Right atrium auricular region (tissue), 2 donors: ENCODE measurements around the gene KRTAP12-2. TPM values are rescaled to one million over a fixed set of nuclear protein-coding genes. Genes with fewer than 3 reads are reported as not detected.

Experiments
- DNase-seq: peaks from one replicate; pipeline ENCODE4 v3.0.0-alpha.2; 2019; ENCODE audit warnings: low spot score
- H3K27ac ChIP-seq, 2 donors: fragments of 200-600 bp; sonication (generic); 1 replicate in 1 of 2; 2 replicates in 1 of 2; pipeline ENCODE4 v1.5.1; 2016 to 2019
- H3K27me3 ChIP-seq, 2 donors: fragments of 200-600 bp; sonication (generic); one replicate each; pipeline versions ENCODE4 v1.5.1 to v1.6.0; 2017 to 2019
- H3K36me3 ChIP-seq: fragments of 200-600 bp; sonication (generic); one replicate; pipeline ENCODE4 v1.5.1; 2016
- H3K4me1 ChIP-seq, 2 donors: fragments of 200-600 bp; sonication (generic); one replicate each; pipeline versions ENCODE4 v1.5.1 to v1.6.0; 2017 to 2019
- H3K4me3 ChIP-seq, 2 donors: fragments of 200-600 bp; sonication (generic); 1 replicate in 1 of 2; 2 replicates in 1 of 2; pipeline ENCODE4 v1.5.1; 2017 to 2019; ENCODE audit warnings: mild to moderate bottlenecking in 1 of 2, moderate library complexity in 1 of 2
- H3K9me3 ChIP-seq, 2 donors: fragments of 200-600 bp; sonication (generic); one replicate each; pipeline ENCODE4 v1.5.1; 2019
- CTCF ChIP-seq, 2 donors: fragments of 200-600 bp; sonication (generic); IDR thresholded peaks; one replicate each; pipeline ENCODE4 v1.5.1; 2019; ENCODE audit warnings: antibody characterized with exemption in 2 of 2
- total RNA-seq, 2 donors: library from RNA; depleted of rRNA; stranded (reverse); fragments of >200 nt; gene quantifications; one replicate each; pipeline ENCODE4 v1.1.0, GENCODE V29; 2016

Gene KRTAP12-2
- total RNA-seq, 2 donors from 2014 or later = not detected

GRCh38 chr21:44625756-44626155 is 41.0 kb downstream of the KRTAP12-2 start:
- Histone ChIP-seq H3K4me1 (no peaks in the 10 kb centered on the region), H3K27ac (no peak overlapping the region), H3K4me3 (no peak overlapping the region), H3K36me3 (no peaks in the 10 kb centered on the region), H3K27me3 (no peaks in the 10 kb centered on the region), H3K9me3 (peaks cover 0 to 29% of the 10 kb centered on the region in 2 donors)
- DNase-seq = peak; percentile 46
- no peak for TF ChIP-seq CTCF (IDR thresholded peaks at IDR 0.05)

DNA sequence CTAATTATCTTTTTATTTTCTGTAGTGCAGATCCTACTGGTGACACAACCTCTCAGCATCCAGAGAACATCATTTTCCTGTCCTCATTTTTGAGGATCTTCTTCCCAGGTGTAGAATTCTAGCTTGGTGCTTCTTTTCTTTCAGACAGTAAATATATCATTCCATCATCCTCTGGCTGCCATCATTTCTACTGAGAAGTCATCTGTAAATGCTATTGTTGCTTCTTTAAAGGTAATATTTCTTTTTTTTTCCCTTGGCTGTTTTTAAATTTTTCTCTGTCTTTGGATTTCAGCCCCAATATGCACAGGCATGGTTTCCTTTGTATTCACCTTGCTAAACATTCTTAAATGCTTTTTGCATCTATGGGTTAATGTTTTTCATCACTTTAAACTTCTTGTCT is 43.2 kb downstream of the KRTAP12-2 start:
- H3K4me3 ChIP-seq = no peak overlapping the region
- no peak for DNase-seq
- H3K36me3 ChIP-seq = no peaks in the 10 kb centered on the region
- TF ChIP-seq CTCF (IDR thresholded peaks at IDR 0.05) = no peak
- no peak overlapping the region for H3K27ac ChIP-seq
- peaks cover 0 to 20% of the 10 kb centered on the region in 2 donors for H3K9me3 ChIP-seq
- H3K27me3 ChIP-seq = no peaks in the 10 kb centered on the region
- H3K4me1 ChIP-seq = no peaks in the 10 kb centered on the region

- TF ChIP-seq CTCF (IDR thresholded peaks at IDR 0.05) = no peak
- no peaks in the 10 kb centered on the region for H3K36me3 ChIP-seq
- H3K27me3 ChIP-seq = no peaks in the 10 kb centered on the region
- DNase-seq = no peak
- H3K9me3 ChIP-seq = peaks cover 0 to 20% of the 10 kb centered on the region in 2 donors
- H3K4me1 ChIP-seq = no peaks in the 10 kb centered on the region
- no peak overlapping the region for H3K27ac ChIP-seq
- no peak overlapping the region for H3K4me3 ChIP-seq
Measured at GRCh38 chr21:44619886-44620285, 46.8 kb downstream of the KRTAP12-2 start.

GRCh38 chr21:44618909-44619308 is 47.8 kb downstream of the KRTAP12-2 start:
- Histone ChIP-seq H3K27me3 (no peaks in the 10 kb centered on the region), H3K9me3 (peaks cover 0 to 10% of the 10 kb centered on the region in 2 donors), H3K27ac (no peak overlapping the region), H3K36me3 (no peaks in the 10 kb centered on the region), H3K4me3 (no peak overlapping the region), H3K4me1 (no peaks in the 10 kb centered on the region)
- TF ChIP-seq CTCF (IDR thresholded peaks at IDR 0.05) = no peak
- peak; percentile 36 for DNase-seq

GRCh38 chr21:44618504-44618903 is 48.2 kb downstream of the KRTAP12-2 start:
- Histone ChIP-seq H3K4me1 (no peaks in the 10 kb centered on the region), H3K27me3 (no peaks in the 10 kb centered on the region), H3K4me3 (no peak overlapping the region), H3K36me3 (no peaks in the 10 kb centered on the region), H3K27ac (no peak overlapping the region), H3K9me3 (peaks cover 0 to 6% of the 10 kb centered on the region in 2 donors)
- peak in 1 of 2 donors; percentile 37 for TF ChIP-seq CTCF (IDR thresholded peaks at IDR 0.05)
- DNase-seq = peak; percentile 58

- H3K27me3 ChIP-seq = no peaks in the 10 kb centered on the region
- H3K4me1 ChIP-seq = no peaks in the 10 kb centered on the region
- no peaks in the 10 kb centered on the region for H3K9me3 ChIP-seq
- no peak for TF ChIP-seq CTCF (IDR thresholded peaks at IDR 0.05)
- DNase-seq = peak; percentile 53
- no peak overlapping the region for H3K27ac ChIP-seq
- no peaks in the 10 kb centered on the region for H3K36me3 ChIP-seq
- H3K4me3 ChIP-seq = no peak overlapping the region
Measured at GRCh38 chr21:44617071-44617501, 49.6 kb downstream of the KRTAP12-2 start.
